CD14-positive monocyte (primary cell): Measurements from ENCODE around the gene FBP2. TPM values are rescaled to one million over a fixed set of nuclear protein-coding genes. Genes with fewer than 3 reads are reported as not detected.

Experiments used
- DNase-seq, 3 donors: peaks; one replicate each; pipeline ENCODE4 v3.0.0-alpha.2; 2011 to 2022
- H2AFZ ChIP-seq: 2 replicates; pipeline ENCODE4 v1.6.0; 2012; ENCODE audit warnings: mild to moderate bottlenecking, low read depth, low read length, inconsistent platforms; ENCODE audit not compliant: insufficient read depth, poor library complexity, severe bottlenecking
- H3K27ac ChIP-seq, 2 donors: 1 replicate in 1 of 2; 2 replicates in 1 of 2; pipeline ENCODE4 v1.5.1; 2012 to 2013; ENCODE audit warnings: low read length in 2 of 2, control low read depth in 1 of 2, inconsistent platforms in 1 of 2, low read depth in 1 of 2, mild to moderate bottlenecking in 1 of 2
- H3K27me3 ChIP-seq, 2 donors: one replicate each; pipeline versions ENCODE4 v1.6.0 to v1.6.1; 2011 to 2013; ENCODE audit warnings: low read length in 2 of 2; ENCODE audit not compliant: control insufficient read depth in 2 of 2, insufficient read depth in 2 of 2
- H3K36me3 ChIP-seq, 2 donors: replicated peaks in 1 of 2; 1 replicate in 1 of 2; 2 replicates in 1 of 2; pipeline versions ENCODE4 v1.5.1 to v1.6.1; 2012 to 2013; ENCODE audit warnings: low read length in 2 of 2, control low read depth in 1 of 2, inconsistent platforms in 1 of 2, mild to moderate bottlenecking in 1 of 2; ENCODE audit not compliant: insufficient read depth in 2 of 2, control insufficient read depth in 1 of 2
- H3K4me1 ChIP-seq, 2 donors: 1 replicate in 1 of 2; 2 replicates in 1 of 2; pipeline versions ENCODE4 v1.5.1 to v1.6.1; 2012 to 2013; ENCODE audit warnings: low read length in 2 of 2, control low read depth in 1 of 2, inconsistent platforms in 1 of 2, mild to moderate bottlenecking in 1 of 2, moderate library complexity in 1 of 2; ENCODE audit not compliant: insufficient read depth in 2 of 2, control insufficient read depth in 1 of 2
- H3K4me2 ChIP-seq: replicated peaks from 2 replicates; pipeline ENCODE3; 2012; ENCODE audit warnings: low read length, moderate library complexity, mild to moderate bottlenecking; ENCODE audit not compliant: poor library complexity, severe bottlenecking; ENCODE audit errors: extremely low read depth
- H3K4me3 ChIP-seq, 3 experiments: fragments of 200-600 bp in 1 of 3; sonication (generic) in 1 of 3; replicated peaks in 1 of 3; 1 replicate in 2 of 3; 2 replicates in 1 of 3; pipeline ENCODE4 v1.5.1; 2011 to 2013; ENCODE audit warnings: low read length in 3 of 3, mild to moderate bottlenecking in 3 of 3, control low read depth in 2 of 3, low read depth in 2 of 3, inconsistent platforms in 1 of 3, moderate library complexity in 1 of 3
- H3K79me2 ChIP-seq: 2 replicates; pipeline ENCODE4 v1.6.0; 2012; ENCODE audit warnings: mild to moderate bottlenecking, control low read depth, inconsistent platforms, low read length, moderate library complexity; ENCODE audit not compliant: insufficient read depth
- H3K9ac ChIP-seq: 2 replicates; pipeline ENCODE4 v1.6.0; 2017; ENCODE audit warnings: low read length, mild to moderate bottlenecking; ENCODE audit not compliant: insufficient read depth, poor library complexity, severe bottlenecking
- H3K9me3 ChIP-seq, 2 donors: replicated peaks in 1 of 2; 1 replicate in 1 of 2; 2 replicates in 1 of 2; pipeline versions ENCODE4 v1.5.1 to v1.6.1; 2012 to 2013; ENCODE audit warnings: low read length in 2 of 2, control low read depth in 1 of 2; ENCODE audit not compliant: control insufficient read depth in 1 of 2, insufficient read depth in 1 of 2
- H4K20me1 ChIP-seq: 2 replicates; pipeline ENCODE4 v1.6.0; 2012; ENCODE audit warnings: mild to moderate bottlenecking, low read length, control low read depth, moderate library complexity; ENCODE audit not compliant: insufficient read depth
- H3K27ac Mint-ChIP-seq, 7 donors: one replicate each; pipeline ENCODE4 v1.8.0; 2020; ENCODE audit warnings: mild to moderate bottlenecking in 7 of 7, mixed read lengths in 7 of 7, moderate library complexity in 6 of 7, inconsistent platforms in 2 of 7
- H3K27me3 Mint-ChIP-seq, 3 donors: one replicate each; pipeline ENCODE4 v1.8.0; 2021 to 2022; ENCODE audit warnings: low read depth in 3 of 3, mild to moderate bottlenecking in 3 of 3, mixed read lengths in 3 of 3, moderate library complexity in 3 of 3, inconsistent platforms in 1 of 3
- H3K36me3 Mint-ChIP-seq, 2 donors: one replicate each; pipeline ENCODE4 v1.8.0; 2020; ENCODE audit warnings: mixed read lengths in 2 of 2, inconsistent platforms in 1 of 2, mild to moderate bottlenecking in 1 of 2
- H3K4me1 Mint-ChIP-seq: one replicate; pipeline ENCODE4 v1.8.0; 2020; ENCODE audit warnings: mild to moderate bottlenecking, mixed read lengths
- H3K4me3 Mint-ChIP-seq, 2 donors: one replicate each; pipeline ENCODE4 v1.8.0; 2020; ENCODE audit warnings: mild to moderate bottlenecking in 2 of 2, mixed read lengths in 2 of 2, moderate library complexity in 1 of 2
- H3K9me3 Mint-ChIP-seq, 7 donors: one replicate each; pipeline ENCODE4 v1.8.0; 2020 to 2022; ENCODE audit warnings: mixed read lengths in 7 of 7, mild to moderate bottlenecking in 6 of 7, moderate library complexity in 6 of 7, inconsistent platforms in 2 of 7
- whole genome bisulfite sequencing: methylation state at CpG from one replicate; pipeline ENCODE4 v1.1.5; 2013; ENCODE audit warnings: missing lambda C conversion rate; ENCODE audit not compliant: insufficient coverage; 5-methylcytosine and 5-hydroxymethylcytosine counted together
- intact Hi-C, 2 donors: fragments of 100-400 bp; cut with micrococcal nuclease; formaldehyde crosslinking; loops; one replicate each; pipeline versions ENCODE4 v1.15.0 to v1.15.1; 2023
- polyA plus RNA-seq, 3 donors: library from polyadenylated mRNA; depleted of rRNA in 1 of 3; unstranded in 2 of 3; stranded (reverse) in 1 of 3; fragments of 300-500 nt in 2 of 3; fragments of >200 nt in 1 of 3; fragmentation: Illumina TruSeq in 2 of 3; gene quantifications; 1 replicate in 2 of 3; 2 replicates in 1 of 3; pipeline ENCODE4 v1.2.3, GENCODE V29; 2012 to 2021
- TF ChIP-seq, protein P1 (sequence below): fragments of 200-600 bp; IDR thresholded peaks from one replicate; pipeline ENCODE4 v1.8.0; 2022; ENCODE audit warnings: antibody characterized with exemption, mild to moderate bottlenecking

Gene FBP2
- polyA plus RNA-seq, 3 donors = not detected

DNA sequence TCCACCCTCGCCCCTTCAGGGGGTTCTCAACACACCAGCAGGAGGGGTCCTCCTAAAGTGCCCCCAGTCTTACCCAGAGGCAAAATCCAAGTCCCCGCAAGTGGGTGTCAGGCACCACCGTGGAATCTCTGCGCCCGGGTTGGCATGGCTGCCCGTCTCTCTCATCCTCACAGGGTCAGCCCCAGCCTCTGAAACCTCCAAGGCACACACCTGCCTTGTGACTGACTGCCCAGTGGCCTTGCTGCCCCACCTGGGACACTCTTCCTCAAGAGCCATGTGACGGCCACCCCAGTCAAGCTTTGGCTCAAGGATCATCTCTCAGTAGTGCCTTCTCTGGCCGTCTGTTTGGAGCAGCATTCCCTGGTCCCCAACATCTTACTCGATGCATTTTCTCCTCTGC, 4.9 kb downstream of the FBP2 start:
- Mint-ChIP-seq H3K9me3 (peaks cover 0 to 2% (median 0%) of the 10 kb centered on the region in 7 donors), H3K4me3 (no peak overlapping the region), H3K36me3 (no peaks in the 10 kb centered on the region), H3K27ac (no peak overlapping the region), H3K27me3 (peaks cover 10 to 30% (median 15%) of the 10 kb centered on the region in 3 donors), H3K4me1 (peaks cover 10% of the 10 kb centered on the region)
- intact Hi-C loops = no loop called here
- H3K79me2 ChIP-seq = no peaks in the 10 kb centered on the region
- H2AFZ ChIP-seq = no peak overlapping the region
- peaks cover 7% of the 10 kb centered on the region in 2 donors for H3K4me1 ChIP-seq
- H3K27me3 ChIP-seq = no peaks in the 10 kb centered on the region
- no peak overlapping the region for H3K9ac ChIP-seq
- no peaks in the 10 kb centered on the region for H3K36me3 ChIP-seq
- WGBS = 91% methylated on average over 8 of the region's 9 CpGs
- H4K20me1 ChIP-seq = no peaks in the 10 kb centered on the region
- no peak overlapping the region for H3K4me3 ChIP-seq
- no peaks in the 10 kb centered on the region for H3K9me3 ChIP-seq
- TF ChIP-seq, protein P1, sequence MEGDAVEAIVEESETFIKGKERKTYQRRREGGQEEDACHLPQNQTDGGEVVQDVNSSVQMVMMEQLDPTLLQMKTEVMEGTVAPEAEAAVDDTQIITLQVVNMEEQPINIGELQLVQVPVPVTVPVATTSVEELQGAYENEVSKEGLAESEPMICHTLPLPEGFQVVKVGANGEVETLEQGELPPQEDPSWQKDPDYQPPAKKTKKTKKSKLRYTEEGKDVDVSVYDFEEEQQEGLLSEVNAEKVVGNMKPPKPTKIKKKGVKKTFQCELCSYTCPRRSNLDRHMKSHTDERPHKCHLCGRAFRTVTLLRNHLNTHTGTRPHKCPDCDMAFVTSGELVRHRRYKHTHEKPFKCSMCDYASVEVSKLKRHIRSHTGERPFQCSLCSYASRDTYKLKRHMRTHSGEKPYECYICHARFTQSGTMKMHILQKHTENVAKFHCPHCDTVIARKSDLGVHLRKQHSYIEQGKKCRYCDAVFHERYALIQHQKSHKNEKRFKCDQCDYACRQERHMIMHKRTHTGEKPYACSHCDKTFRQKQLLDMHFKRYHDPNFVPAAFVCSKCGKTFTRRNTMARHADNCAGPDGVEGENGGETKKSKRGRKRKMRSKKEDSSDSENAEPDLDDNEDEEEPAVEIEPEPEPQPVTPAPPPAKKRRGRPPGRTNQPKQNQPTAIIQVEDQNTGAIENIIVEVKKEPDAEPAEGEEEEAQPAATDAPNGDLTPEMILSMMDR = no peak
- no peak overlapping the region for H3K27ac ChIP-seq
- no peak for DNase-seq
- no peak overlapping the region for H3K4me2 ChIP-seq

DNA sequence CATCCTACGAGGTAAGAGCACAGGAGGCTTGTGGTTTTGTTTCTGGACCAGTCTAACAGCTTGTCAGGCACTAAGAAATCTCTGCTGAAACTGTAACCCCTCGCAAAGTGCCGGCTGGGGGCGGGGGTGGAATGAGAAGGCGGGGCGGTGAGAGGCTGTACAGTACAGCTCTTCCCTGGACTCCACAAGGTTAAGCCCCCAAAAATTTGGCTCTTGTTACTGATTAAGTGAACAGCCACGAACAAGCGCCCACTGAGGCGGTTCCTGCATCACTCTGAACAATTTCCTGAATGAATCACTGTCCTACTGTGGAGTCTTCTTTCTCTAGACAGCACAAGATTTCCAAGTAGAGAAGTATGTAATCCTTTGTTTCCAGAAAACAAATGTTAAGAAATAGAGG, 6.8 kb downstream of the FBP2 start:
- peak in 1 of 3 donors; percentile 11 for DNase-seq
- Histone ChIP-seq H3K27ac (no peak overlapping the region), H3K36me3 (no peaks in the 10 kb centered on the region), H2AFZ (peak overlapping the region; percentile 30), H3K27me3 (no peaks in the 10 kb centered on the region), H3K79me2 (no peaks in the 10 kb centered on the region), H3K9me3 (no peaks in the 10 kb centered on the region), H3K9ac (no peak overlapping the region), H4K20me1 (no peaks in the 10 kb centered on the region), H3K4me1 (peaks cover 7% of the 10 kb centered on the region in 2 donors), H3K4me3 (peak overlapping the region in 2 of 3 experiments; percentile 23 to 43), H3K4me2 (peak overlapping the region; percentile 48)
- 78% methylated on average over 4 of the region's 9 CpGs for WGBS
- Mint-ChIP-seq H3K27ac (peak overlapping the region in 2 of 7 donors; percentile 22 to 64), H3K36me3 (no peaks in the 10 kb centered on the region), H3K27me3 (peaks cover 11 to 20% (median 11%) of the 10 kb centered on the region in 3 donors), H3K9me3 (peaks cover 0 to 2% (median 0%) of the 10 kb centered on the region in 7 donors), H3K4me3 (peak overlapping the region; percentile 56 to 65), H3K4me1 (peaks cover 10% of the 10 kb centered on the region)
- intact Hi-C loops = no loop called here
- TF ChIP-seq, protein P1 = no peak
